HFF-Myc (cell line): ENCODE measurements around the gene ME3.
A peak's percentile ranks its signal among the peaks of the same experiment; 100 is the strongest.

Source experiments
- DNase-seq: peaks from one replicate; pipeline ENCODE4 v3.0.0-alpha.2; 2011; ENCODE audit warnings: low read depth; ENCODE audit errors: extremely low read depth
- H3K4me3 ChIP-seq: replicated peaks from 2 replicates; pipeline ENCODE4 v1.5.1; 2011; ENCODE audit warnings: low read depth, mild to moderate bottlenecking, control low read depth, low read length
- TF ChIP-seq, protein P1 (sequence below): IDR thresholded peaks from 2 replicates; pipeline ENCODE4 v1.5.1; 2012; ENCODE audit warnings: mild to moderate bottlenecking, low read depth, low read length, control low read depth; ENCODE audit errors: missing control alignments

Gene ME3

GRCh38 chr11:86686531-86686930 is 14.1 kb upstream of the ME3 start:
- TF ChIP-seq, protein P1, sequence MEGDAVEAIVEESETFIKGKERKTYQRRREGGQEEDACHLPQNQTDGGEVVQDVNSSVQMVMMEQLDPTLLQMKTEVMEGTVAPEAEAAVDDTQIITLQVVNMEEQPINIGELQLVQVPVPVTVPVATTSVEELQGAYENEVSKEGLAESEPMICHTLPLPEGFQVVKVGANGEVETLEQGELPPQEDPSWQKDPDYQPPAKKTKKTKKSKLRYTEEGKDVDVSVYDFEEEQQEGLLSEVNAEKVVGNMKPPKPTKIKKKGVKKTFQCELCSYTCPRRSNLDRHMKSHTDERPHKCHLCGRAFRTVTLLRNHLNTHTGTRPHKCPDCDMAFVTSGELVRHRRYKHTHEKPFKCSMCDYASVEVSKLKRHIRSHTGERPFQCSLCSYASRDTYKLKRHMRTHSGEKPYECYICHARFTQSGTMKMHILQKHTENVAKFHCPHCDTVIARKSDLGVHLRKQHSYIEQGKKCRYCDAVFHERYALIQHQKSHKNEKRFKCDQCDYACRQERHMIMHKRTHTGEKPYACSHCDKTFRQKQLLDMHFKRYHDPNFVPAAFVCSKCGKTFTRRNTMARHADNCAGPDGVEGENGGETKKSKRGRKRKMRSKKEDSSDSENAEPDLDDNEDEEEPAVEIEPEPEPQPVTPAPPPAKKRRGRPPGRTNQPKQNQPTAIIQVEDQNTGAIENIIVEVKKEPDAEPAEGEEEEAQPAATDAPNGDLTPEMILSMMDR, result no peak
- DNase-seq, result no peak
- no peak overlapping the region for H3K4me3 ChIP-seq

- DNase-seq, result no peak
- TF ChIP-seq, protein P1, result no peak
- no peak overlapping the region for H3K4me3 ChIP-seq
Measured at GRCh38 chr11:86681483-86681756, 9.0 kb upstream of the ME3 start.

DNA sequence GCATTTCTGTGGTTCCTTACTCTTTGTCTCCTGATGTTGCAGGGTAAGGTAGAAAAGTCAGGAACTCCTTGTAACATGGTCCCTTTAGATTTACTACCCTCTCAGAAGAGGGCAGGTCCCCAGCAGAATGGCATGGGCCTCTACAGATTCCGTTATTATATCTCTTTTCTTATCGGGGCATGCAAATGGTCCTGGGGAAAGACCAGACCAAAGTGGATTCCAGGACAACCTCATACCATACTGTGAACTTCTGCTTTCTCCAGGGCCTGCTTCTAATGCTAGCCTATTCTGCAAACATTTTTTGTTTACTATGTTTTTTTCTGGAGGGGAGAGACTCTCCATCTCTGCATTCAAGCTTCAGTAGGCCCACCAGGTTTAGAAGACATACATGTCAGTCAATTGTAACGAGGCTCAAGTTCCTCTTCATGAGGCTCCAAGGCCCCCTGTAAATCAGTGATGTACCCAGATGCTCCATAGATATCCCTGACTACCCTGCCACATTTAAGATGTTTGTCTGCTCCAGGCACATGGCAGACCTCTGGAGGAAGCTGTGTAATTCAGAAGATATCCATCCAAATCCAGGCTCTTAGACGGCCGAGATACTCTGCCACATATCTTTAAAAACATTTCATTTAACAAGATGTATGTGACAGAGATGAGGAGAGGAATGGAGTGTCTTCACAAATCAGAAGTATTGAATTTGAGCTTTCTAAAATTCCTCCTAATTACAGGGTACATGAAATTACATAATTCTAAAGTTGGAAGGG is 8.5 kb upstream of the ME3 start:
- TF ChIP-seq, protein P1, result no peak
- H3K4me3 ChIP-seq, result no peak overlapping the region
- no peak for DNase-seq

- DNase-seq, result no peak
- H3K4me3 ChIP-seq, result no peak overlapping the region
- TF ChIP-seq, protein P1, result no peak
Measured at GRCh38 chr11:86678823-86679222, 6.4 kb upstream of the ME3 start.

GRCh38 chr11:86678296-86678695 is 5.9 kb upstream of the ME3 start:
- TF ChIP-seq, protein P1, result no peak
- DNase-seq, result no peak
- no peak overlapping the region for H3K4me3 ChIP-seq

GRCh38 chr11:86676533-86677154 is 4.2 kb upstream of the ME3 start:
- DNase-seq, result no peak
- TF ChIP-seq, protein P1, result peak; percentile 48
- no peak overlapping the region for H3K4me3 ChIP-seq
